ENCODE results near the gene CADM2. TPM values are rescaled to one million over a fixed set of nuclear protein-coding genes. Genes with fewer than 3 reads are reported as not detected.

CADM2 gene
- total and polyA plus RNA-seq, 2 donors from 2014 or later: 0.06 to 0.25 TPM

DNA sequence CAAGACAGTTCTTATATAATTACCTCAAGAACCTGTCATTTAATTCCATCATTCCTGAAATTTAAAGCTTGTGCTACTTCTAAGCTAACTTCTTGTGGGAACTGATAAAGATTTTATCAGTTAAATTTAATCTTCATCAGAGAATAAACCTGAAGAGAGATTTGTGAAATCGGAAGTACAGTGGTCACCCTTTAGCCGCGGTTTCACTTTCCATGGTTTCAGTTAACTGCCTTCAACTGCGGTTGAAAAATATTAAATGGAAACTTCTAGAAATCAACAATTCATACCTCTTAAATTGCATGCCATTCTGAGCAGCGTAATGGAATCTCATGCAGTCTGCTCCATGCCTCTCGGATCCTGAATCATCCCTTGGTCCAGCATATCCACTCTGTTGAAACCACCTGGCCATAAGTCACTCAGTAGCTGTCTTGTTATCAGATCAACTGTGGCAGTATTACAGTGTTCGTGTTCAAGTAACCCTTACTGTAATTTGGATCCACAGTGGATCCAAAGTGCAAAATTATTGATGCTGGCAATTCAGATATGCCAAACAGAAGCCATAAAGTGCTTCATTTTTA lies 626.1 kb downstream of the CADM2 start:
- intact Hi-C loops (cut with DNase I): no loop called here

GRCh38 chr3:85586018-85586417 lies 627.2 kb downstream of the CADM2 start:
- no peak overlapping the region for H3K27ac ChIP-seq (ENCODE audit: low read depth in 2 of 2, low read length in 2 of 2)
- H3K4me3 ChIP-seq (ENCODE audit: low read length in 3 of 3): no peak overlapping the region
- intact Hi-C loops (cut with DNase I): no loop called here
- H3K9me3 ChIP-seq (ENCODE audit: control insufficient read depth in 2 of 3, insufficient read depth in 1 of 3, low read length in 3 of 3): no peaks in the 10 kb centered on the region
- H3K4me1 ChIP-seq (ENCODE audit: control insufficient read depth in 2 of 3, insufficient read depth in 2 of 3, low read depth in 1 of 3, low read length in 3 of 3): no peaks in the 10 kb centered on the region
- no peak for TF ChIP-seq CTCF (IDR thresholded peaks at IDR 0.05; ENCODE audit: borderline replicate concordance, extremely low read depth, insufficient read depth)
- no peaks in the 10 kb centered on the region for H3K27me3 ChIP-seq (ENCODE audit: control insufficient read depth, insufficient read depth, low read length)
- DNase-seq: no peak
- H3K9ac ChIP-seq (ENCODE audit: low read length in 3 of 3): no peak overlapping the region
- H3K36me3 ChIP-seq (ENCODE audit: control insufficient read depth in 2 of 3, insufficient read depth in 3 of 3, low read length in 3 of 3): no peaks in the 10 kb centered on the region
- no peak for FAIRE-seq

More for the DNA sequence above, 626.1 kb downstream of the CADM2 start:
- no peak for TF ChIP-seq CTCF (IDR thresholded peaks at IDR 0.05; ENCODE audit: borderline replicate concordance, extremely low read depth, insufficient read depth)
- Histone ChIP-seq H3K4me1 (ENCODE audit: control insufficient read depth in 2 of 3, insufficient read depth in 2 of 3, low read depth in 1 of 3, low read length in 3 of 3) (no peaks in the 10 kb centered on the region), H3K9me3 (ENCODE audit: control insufficient read depth in 2 of 3, insufficient read depth in 1 of 3, low read length in 3 of 3) (no peaks in the 10 kb centered on the region), H3K27me3 (ENCODE audit: control insufficient read depth, insufficient read depth, low read length) (no peaks in the 10 kb centered on the region), H3K4me3 (ENCODE audit: low read length in 3 of 3) (no peak overlapping the region), H3K36me3 (ENCODE audit: control insufficient read depth in 2 of 3, insufficient read depth in 3 of 3, low read length in 3 of 3) (no peaks in the 10 kb centered on the region), H3K9ac (ENCODE audit: low read length in 3 of 3) (no peak overlapping the region), H3K27ac (ENCODE audit: low read depth in 2 of 2, low read length in 2 of 2) (no peak overlapping the region)
- no peak for DNase-seq
- no peak for FAIRE-seq

- FAIRE-seq (no peak), DNase-seq (peak in 1 of 5 donors; percentile 11)
- Histone ChIP-seq H3K4me1 (ENCODE audit: control insufficient read depth in 2 of 3, insufficient read depth in 2 of 3, low read depth in 1 of 3, low read length in 3 of 3) (no peaks in the 10 kb centered on the region), H3K9me3 (ENCODE audit: control insufficient read depth in 2 of 3, insufficient read depth in 1 of 3, low read length in 3 of 3) (no peaks in the 10 kb centered on the region), H3K27me3 (ENCODE audit: control insufficient read depth, insufficient read depth, low read length) (no peaks in the 10 kb centered on the region), H3K9ac (ENCODE audit: low read length in 3 of 3) (no peak overlapping the region), H3K36me3 (ENCODE audit: control insufficient read depth in 2 of 3, insufficient read depth in 3 of 3, low read length in 3 of 3) (no peaks in the 10 kb centered on the region), H3K4me3 (ENCODE audit: low read length in 3 of 3) (no peak overlapping the region), H3K27ac (ENCODE audit: low read depth in 2 of 2, low read length in 2 of 2) (no peak overlapping the region)
- intact Hi-C loops (cut with DNase I): no loop called here
- no peak for TF ChIP-seq CTCF (IDR thresholded peaks at IDR 0.05; ENCODE audit: borderline replicate concordance, extremely low read depth, insufficient read depth)
These were observed 630.4 kb downstream of the CADM2 start for GRCh38 chr3:85589145-85589544.

- intact Hi-C loops (cut with DNase I): no loop called here
- FAIRE-seq (no peak), DNase-seq (peak in 1 of 5 donors; percentile 18)
- no peaks in the 10 kb centered on the region for H3K27me3 ChIP-seq (ENCODE audit: control insufficient read depth, insufficient read depth, low read length)
- no peaks in the 10 kb centered on the region for H3K36me3 ChIP-seq (ENCODE audit: control insufficient read depth in 2 of 3, insufficient read depth in 3 of 3, low read length in 3 of 3)
- no peaks in the 10 kb centered on the region for H3K4me1 ChIP-seq (ENCODE audit: control insufficient read depth in 2 of 3, insufficient read depth in 2 of 3, low read depth in 1 of 3, low read length in 3 of 3)
- no peak overlapping the region for H3K4me3 ChIP-seq (ENCODE audit: low read length in 3 of 3)
- H3K9ac ChIP-seq (ENCODE audit: low read length in 3 of 3): no peak overlapping the region
- H3K27ac ChIP-seq (ENCODE audit: low read depth in 2 of 2, low read length in 2 of 2): no peak overlapping the region
- TF ChIP-seq CTCF (IDR thresholded peaks at IDR 0.05; ENCODE audit: borderline replicate concordance, extremely low read depth, insufficient read depth): no peak
- no peaks in the 10 kb centered on the region for H3K9me3 ChIP-seq (ENCODE audit: control insufficient read depth in 2 of 3, insufficient read depth in 1 of 3, low read length in 3 of 3)
These were observed 632.7 kb downstream of the CADM2 start for GRCh38 chr3:85591451-85591850.

Data from kidney (tissue), 14 donors.